LNCaP clone FGC (cell line): ENCODE measurements around the gene CSNK1D.
A peak's percentile ranks its signal among the peaks of the same experiment; 100 is the strongest.

Experiments
- DNase-seq: peaks from one replicate; pipeline ENCODE4 v3.0.0-alpha.2; 2011; ENCODE audit warnings: low read depth
- H3K4me3 ChIP-seq: 2 replicates; pipeline ENCODE4 v1.5.1; 2011; ENCODE audit warnings: mild to moderate bottlenecking, low read depth, low read length, control low read depth
- TF ChIP-seq, protein P1 (sequence below): IDR thresholded peaks from 2 replicates; pipeline ENCODE4 v1.5.1; 2012; ENCODE audit warnings: mild to moderate bottlenecking; ENCODE audit not compliant: control insufficient read depth, insufficient read depth; ENCODE audit errors: extremely low read depth

CSNK1D gene

DNA sequence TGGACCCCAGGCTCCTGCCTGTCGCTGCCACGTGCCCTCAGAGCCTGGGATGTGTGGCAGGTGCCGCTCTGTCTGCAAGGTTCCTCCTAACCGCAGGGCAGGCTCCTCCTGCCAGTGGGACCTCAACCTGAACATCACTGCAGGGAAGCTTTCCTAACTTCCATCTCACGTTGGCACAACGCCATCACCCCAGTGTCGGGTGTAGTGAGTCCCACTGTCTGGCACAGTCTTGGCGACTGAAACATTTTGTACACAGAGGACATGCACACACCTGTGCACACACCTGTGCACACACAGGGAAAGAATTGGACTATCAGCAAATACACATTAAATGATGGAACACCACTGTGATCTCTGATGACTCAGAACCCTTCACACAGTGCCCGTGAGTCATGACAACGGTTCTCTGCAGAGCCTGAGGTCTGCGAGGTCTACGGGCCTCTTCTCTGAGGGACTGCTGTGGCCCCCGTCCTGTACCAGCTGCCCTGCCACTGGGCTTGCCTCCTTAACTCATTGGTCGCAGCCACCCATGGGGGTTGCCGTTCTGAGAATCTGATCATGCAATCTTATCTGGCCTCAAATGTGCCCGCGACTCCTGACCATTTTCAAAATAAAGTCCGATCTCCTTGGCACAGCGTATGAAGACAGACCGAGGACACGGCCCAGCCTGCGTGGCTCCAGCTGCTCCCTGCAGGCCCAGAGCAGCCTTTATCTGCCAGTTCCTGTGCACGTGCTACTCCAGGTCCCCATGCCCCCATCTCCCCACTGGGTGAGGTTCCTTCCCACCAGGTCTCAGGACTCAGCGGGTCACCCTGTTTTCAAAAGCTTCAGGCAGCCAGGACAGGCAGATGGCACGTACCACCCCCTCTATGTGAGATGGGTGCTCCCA lies 68.4 kb downstream of the CSNK1D start:
- no peak overlapping the region for H3K4me3 ChIP-seq
- TF ChIP-seq, protein P1, sequence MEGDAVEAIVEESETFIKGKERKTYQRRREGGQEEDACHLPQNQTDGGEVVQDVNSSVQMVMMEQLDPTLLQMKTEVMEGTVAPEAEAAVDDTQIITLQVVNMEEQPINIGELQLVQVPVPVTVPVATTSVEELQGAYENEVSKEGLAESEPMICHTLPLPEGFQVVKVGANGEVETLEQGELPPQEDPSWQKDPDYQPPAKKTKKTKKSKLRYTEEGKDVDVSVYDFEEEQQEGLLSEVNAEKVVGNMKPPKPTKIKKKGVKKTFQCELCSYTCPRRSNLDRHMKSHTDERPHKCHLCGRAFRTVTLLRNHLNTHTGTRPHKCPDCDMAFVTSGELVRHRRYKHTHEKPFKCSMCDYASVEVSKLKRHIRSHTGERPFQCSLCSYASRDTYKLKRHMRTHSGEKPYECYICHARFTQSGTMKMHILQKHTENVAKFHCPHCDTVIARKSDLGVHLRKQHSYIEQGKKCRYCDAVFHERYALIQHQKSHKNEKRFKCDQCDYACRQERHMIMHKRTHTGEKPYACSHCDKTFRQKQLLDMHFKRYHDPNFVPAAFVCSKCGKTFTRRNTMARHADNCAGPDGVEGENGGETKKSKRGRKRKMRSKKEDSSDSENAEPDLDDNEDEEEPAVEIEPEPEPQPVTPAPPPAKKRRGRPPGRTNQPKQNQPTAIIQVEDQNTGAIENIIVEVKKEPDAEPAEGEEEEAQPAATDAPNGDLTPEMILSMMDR, result no peak
- peak; percentile 56 for DNase-seq

DNA sequence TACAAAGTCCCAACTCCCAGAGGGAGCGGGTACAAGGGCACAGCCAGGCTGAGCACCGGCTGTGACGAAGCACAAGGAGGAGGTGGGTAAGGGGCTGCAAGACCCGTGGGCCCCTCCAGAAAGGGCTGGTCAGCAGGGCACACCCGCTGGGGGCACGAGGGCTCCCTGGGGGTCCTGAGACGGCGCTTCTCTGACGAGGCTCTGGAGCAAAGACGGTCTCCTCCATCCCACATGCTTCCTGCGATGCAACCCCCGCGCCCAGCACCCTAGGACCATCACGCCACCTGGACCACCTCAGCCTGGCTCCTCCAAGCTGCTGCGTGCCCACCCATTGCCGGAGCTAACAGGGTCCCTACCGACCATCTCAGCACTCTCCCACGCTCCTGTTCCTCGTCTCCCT lies 69.6 kb downstream of the CSNK1D start:
- no peak overlapping the region for H3K4me3 ChIP-seq
- TF ChIP-seq, protein P1, result no peak
- no peak for DNase-seq

DNA sequence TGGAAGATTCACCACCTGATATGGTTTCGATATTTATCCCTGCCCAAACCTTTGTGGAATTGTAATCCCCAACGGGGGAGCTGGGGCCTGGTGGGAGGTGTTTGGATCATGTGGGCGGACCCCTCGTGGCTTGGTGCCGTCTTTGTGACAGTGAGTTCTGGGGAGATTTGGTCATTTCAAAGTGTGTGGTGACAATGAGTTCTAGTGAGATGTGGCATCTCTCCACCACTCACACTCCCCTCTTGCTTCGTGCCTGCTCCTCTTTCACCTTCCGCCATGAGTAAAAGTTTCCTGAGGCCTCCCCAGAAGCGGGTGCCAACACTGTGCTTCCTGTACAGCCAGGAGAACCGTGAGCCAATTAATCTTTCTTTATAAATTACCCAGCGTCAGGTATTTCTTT lies 70.5 kb downstream of the CSNK1D start:
- TF ChIP-seq, protein P1, result no peak
- no peak for DNase-seq
- no peak overlapping the region for H3K4me3 ChIP-seq

DNA sequence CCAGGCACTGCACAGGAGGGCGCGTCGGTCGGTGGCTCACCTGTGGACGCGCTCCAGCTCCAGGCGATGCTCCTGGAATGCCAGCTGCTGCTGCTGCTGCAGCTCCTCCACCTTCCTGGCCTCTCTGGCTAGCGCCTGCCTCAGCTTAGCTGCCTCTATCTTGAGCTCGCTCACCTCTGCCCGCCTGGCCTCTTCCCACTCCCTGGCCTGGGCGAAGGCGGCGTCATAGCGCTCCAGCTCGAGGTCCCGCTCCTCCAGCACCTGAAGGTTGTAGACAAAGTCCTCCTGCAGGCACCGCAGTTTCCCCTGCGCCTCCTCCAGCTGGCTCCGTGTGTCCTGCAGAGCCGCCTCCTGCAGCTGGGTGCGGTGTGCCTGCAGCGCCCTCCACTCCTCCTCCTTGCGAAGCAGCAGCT lies 72.0 kb downstream of the CSNK1D start:
- H3K4me3 ChIP-seq, result no peak overlapping the region
- no peak for DNase-seq
- TF ChIP-seq, protein P1, result no peak

DNA sequence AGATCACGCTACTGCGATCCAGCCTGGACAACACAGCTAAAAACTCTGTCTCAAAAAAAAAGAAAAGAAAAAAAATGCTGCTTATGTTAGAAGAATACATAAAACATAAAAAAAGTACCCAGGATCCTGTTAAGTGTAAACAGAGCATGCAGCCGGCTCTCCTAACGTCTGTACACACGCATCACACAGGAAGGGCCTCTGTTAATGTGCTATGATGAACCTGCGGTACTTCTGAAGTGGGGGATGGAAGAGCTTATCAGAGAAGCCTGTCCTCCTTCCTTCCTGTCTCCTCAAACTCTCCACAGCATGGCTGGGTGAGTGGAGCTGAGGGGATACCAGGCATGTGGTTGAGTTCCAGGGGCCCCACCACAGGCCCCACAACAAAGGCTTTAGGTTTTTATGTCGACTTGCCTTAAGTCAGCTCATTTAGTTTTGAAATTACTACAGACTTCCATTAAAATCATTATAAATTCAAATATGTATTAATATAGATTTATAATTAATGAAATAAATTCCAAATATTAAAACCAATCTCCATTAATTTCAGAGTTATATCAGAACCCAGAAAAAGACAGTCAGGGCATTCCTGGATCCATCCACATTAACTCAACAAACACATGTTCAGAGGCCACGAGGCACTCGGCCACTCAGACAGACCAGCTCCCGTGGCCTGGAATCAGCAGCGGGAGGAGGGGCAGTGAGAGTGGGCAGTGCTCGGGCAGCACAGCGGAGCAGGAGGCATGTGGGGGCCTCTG lies 72.6 kb downstream of the CSNK1D start:
- TF ChIP-seq, protein P1, result no peak
- H3K4me3 ChIP-seq, result no peak overlapping the region
- DNase-seq, result no peak

DNA sequence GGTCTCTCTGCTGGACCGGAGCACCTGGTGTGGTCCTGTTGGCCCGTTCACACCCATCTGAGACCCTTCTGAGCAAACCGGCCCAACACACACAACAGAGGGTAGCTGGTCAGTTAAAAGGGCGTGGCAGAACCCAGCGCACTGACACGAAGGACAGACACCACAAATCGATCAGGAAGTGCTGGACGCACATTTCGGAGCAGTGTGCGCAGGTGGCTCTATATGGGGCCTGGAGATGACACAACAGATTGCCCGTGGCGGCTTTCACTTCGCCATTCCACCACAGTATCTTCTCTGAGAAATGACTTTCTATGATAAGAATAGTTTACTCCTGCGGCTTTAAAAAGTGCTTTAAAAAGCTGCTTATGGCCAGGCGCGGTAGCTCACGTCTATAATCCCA lies 73.4 kb downstream of the CSNK1D start:
- no peak for DNase-seq
- H3K4me3 ChIP-seq, result no peak overlapping the region
- TF ChIP-seq, protein P1, result no peak
